H9 (cell line): ENCODE results near the gene IGF2. TPM values are rescaled to one million over a fixed set of nuclear protein-coding genes. Genes with fewer than 3 reads are reported as not detected.
A peak's percentile ranks its signal among the peaks of the same experiment; 100 is the strongest.

ENCODE experiments used
- DNase-seq: peaks from one replicate; pipeline ENCODE4 v3.0.0-alpha.2; 2017
- H2AFZ ChIP-seq: one replicate; pipeline ENCODE4 v1.6.1; 2013; ENCODE audit warnings: mild to moderate bottlenecking, low read length, control low read depth, moderate library complexity
- H2AK5ac ChIP-seq: 2 replicates; pipeline ENCODE4 v1.6.1; 2013; ENCODE audit warnings: low read length, control low read depth, mixed read lengths; ENCODE audit not compliant: insufficient read length
- H2BK120ac ChIP-seq: one replicate; pipeline ENCODE4 v1.6.1; 2013; ENCODE audit warnings: low read depth, mild to moderate bottlenecking, low read length, control low read depth, inconsistent platforms; ENCODE audit not compliant: poor library complexity, severe bottlenecking
- H2BK12ac ChIP-seq: 2 replicates; pipeline ENCODE4 v1.6.1; 2013; ENCODE audit warnings: low read length, control low read depth, mixed read lengths, low read depth; ENCODE audit not compliant: insufficient read length
- H2BK15ac ChIP-seq: 2 replicates; pipeline ENCODE4 v1.6.1; 2013; ENCODE audit warnings: low read depth, low read length, control low read depth
- H2BK20ac ChIP-seq: one replicate; pipeline ENCODE4 v1.6.1; 2013; ENCODE audit warnings: low read depth, mild to moderate bottlenecking, low read length, control low read depth, inconsistent platforms; ENCODE audit not compliant: poor library complexity, severe bottlenecking
- H2BK5ac ChIP-seq: 2 replicates; pipeline ENCODE4 v1.6.1; 2013; ENCODE audit warnings: low read length, control low read depth, mixed read lengths; ENCODE audit not compliant: insufficient read length
- H3K14ac ChIP-seq: 2 replicates; pipeline ENCODE4 v1.6.1; 2013; ENCODE audit warnings: low read length, control low read depth; ENCODE audit not compliant: insufficient read depth
- H3K18ac ChIP-seq: 2 replicates; pipeline ENCODE4 v1.6.1; 2013; ENCODE audit warnings: low read depth, mild to moderate bottlenecking, mixed read lengths, low read length, control low read depth; ENCODE audit not compliant: insufficient read length
- H3K23ac ChIP-seq: 2 replicates; pipeline ENCODE4 v1.6.1; 2013; ENCODE audit warnings: low read length, control low read depth, mixed read lengths, low read depth; ENCODE audit not compliant: insufficient read length
- H3K23me2 ChIP-seq: 2 replicates; pipeline ENCODE4 v1.6.1; 2013; ENCODE audit warnings: low read depth, mild to moderate bottlenecking, mixed read lengths, low read length, control low read depth; ENCODE audit not compliant: insufficient read length, poor library complexity, severe bottlenecking
- H3K27ac ChIP-seq: 2 replicates; pipeline ENCODE4 v1.5.1; 2013; ENCODE audit warnings: low read length, control low read depth, mixed read lengths, low read depth; ENCODE audit not compliant: insufficient read length
- H3K27me3 ChIP-seq: 2 replicates; pipeline ENCODE4 v1.6.1; 2013; ENCODE audit warnings: low read length, control low read depth, inconsistent platforms; ENCODE audit not compliant: insufficient read depth
- H3K4ac ChIP-seq: 2 replicates; pipeline ENCODE4 v1.6.1; 2013; ENCODE audit warnings: low read depth, mild to moderate bottlenecking, control low read depth, inconsistent platforms, low read length, moderate library complexity
- H3K4me1 ChIP-seq: 2 replicates; pipeline ENCODE4 v1.6.1; 2013; ENCODE audit warnings: low read length, control low read depth, inconsistent platforms; ENCODE audit not compliant: insufficient read depth
- H3K4me2 ChIP-seq: 2 replicates; pipeline ENCODE4 v1.6.1; 2013; ENCODE audit warnings: low read length, control low read depth, mixed read lengths; ENCODE audit not compliant: insufficient read length, insufficient read depth
- H3K56ac ChIP-seq: 2 replicates; pipeline ENCODE4 v1.6.1; 2013; ENCODE audit warnings: low read depth, mild to moderate bottlenecking, mixed read lengths, low read length, control low read depth; ENCODE audit not compliant: insufficient read length
- H3K79me1 ChIP-seq: 2 replicates; pipeline ENCODE4 v1.6.1; 2013; ENCODE audit warnings: low read depth, mild to moderate bottlenecking, moderate library complexity, low read length, control low read depth, inconsistent platforms; ENCODE audit not compliant: insufficient read depth, poor library complexity, severe bottlenecking
- H3K79me2 ChIP-seq: 2 replicates; pipeline ENCODE4 v1.6.1; 2013; ENCODE audit warnings: low read length, control low read depth, inconsistent platforms; ENCODE audit not compliant: insufficient read depth
- H3K9ac ChIP-seq: 2 replicates; pipeline ENCODE4 v1.6.1; 2013; ENCODE audit warnings: low read length, control low read depth, mixed read lengths; ENCODE audit not compliant: insufficient read length; ENCODE audit errors: extremely low read depth
- H3K9me3 ChIP-seq: one replicate; pipeline ENCODE4 v1.6.1; 2013; ENCODE audit warnings: low read depth, low read length, inconsistent platforms; ENCODE audit not compliant: control insufficient read depth
- H3T11ph ChIP-seq: one replicate; pipeline ENCODE4 v1.6.1; 2013; ENCODE audit warnings: mild to moderate bottlenecking, low read length, control low read depth, inconsistent platforms
- H4K20me1 ChIP-seq: one replicate; pipeline ENCODE4 v1.6.1; 2013; ENCODE audit not compliant: control insufficient read depth, insufficient read length, insufficient read depth
- H4K5ac ChIP-seq: 2 replicates; pipeline ENCODE4 v1.6.1; 2013; ENCODE audit warnings: low read depth, mild to moderate bottlenecking, mixed read lengths, low read length, control low read depth; ENCODE audit not compliant: insufficient read length
- H4K8ac ChIP-seq: replicated peaks from 2 replicates; pipeline ENCODE4 v1.6.1; 2013; ENCODE audit warnings: low read length, control low read depth, mixed read lengths, low read depth; ENCODE audit not compliant: insufficient read length
- H4K91ac ChIP-seq: 2 replicates; pipeline ENCODE4 v1.6.1; 2013; ENCODE audit warnings: low read depth, mild to moderate bottlenecking, moderate library complexity, mixed read lengths, low read length, control low read depth; ENCODE audit not compliant: insufficient read length
- H3K27ac Mint-ChIP-seq, 3 experiments: 2 replicates in 2 of 3; 3 replicates in 1 of 3; pipeline ENCODE4 v1.8.0; 2020 to 2021; ENCODE audit warnings: mixed read lengths in 3 of 3, mild to moderate bottlenecking in 1 of 3, moderate library complexity in 1 of 3
- H3K27me3 Mint-ChIP-seq: 2 replicates; pipeline ENCODE4 v1.8.0; 2021; ENCODE audit warnings: low read depth, mild to moderate bottlenecking, moderate library complexity, mixed read lengths
- H3K36me3 Mint-ChIP-seq, 3 experiments: 2 replicates in 2 of 3; 3 replicates in 1 of 3; pipeline ENCODE4 v1.8.0; 2020 to 2021; ENCODE audit warnings: low read depth in 3 of 3, mixed read lengths in 3 of 3; ENCODE audit not compliant: insufficient read depth in 1 of 3
- H3K4me1 Mint-ChIP-seq, 2 experiments: 2 replicates each; pipeline ENCODE4 v1.8.0; 2020; ENCODE audit warnings: mixed read lengths in 2 of 2
- H3K4me3 Mint-ChIP-seq, 2 experiments: 2 replicates in 1 of 2; 3 replicates in 1 of 2; pipeline ENCODE4 v1.8.0; 2020 to 2021; ENCODE audit warnings: mild to moderate bottlenecking in 2 of 2, mixed read lengths in 2 of 2, moderate library complexity in 1 of 2
- H3K9me3 Mint-ChIP-seq, 2 experiments: 2 replicates in 1 of 2; 3 replicates in 1 of 2; pipeline ENCODE4 v1.8.0; 2020; ENCODE audit warnings: mild to moderate bottlenecking in 2 of 2, mixed read lengths in 2 of 2, moderate library complexity in 1 of 2
- CTCF ChIP-seq: fragments of 200-600 bp; sonication (generic); conservative IDR thresholded peaks from 3 replicates; pipeline ENCODE4 v1.8.0; 2021; ENCODE audit warnings: antibody characterized with exemption, mild to moderate bottlenecking
- WGBS: extraction: QIAGEN DNeasy Blood & Tissue Kit; methylation state at CpG from one replicate; pipeline ENCODE4 v1.1.7; 2013; ENCODE audit warnings: missing lambda C conversion rate, low lambda C conversion rate, mixed read lengths; ENCODE audit not compliant: insufficient read length; ENCODE audit errors: extremely low coverage; 5-methylcytosine and 5-hydroxymethylcytosine counted together
- total RNA-seq: library from RNA; stranded (reverse); gene quantifications from 2 replicates; pipeline ENCODE4 v1.2.1, GENCODE V29; 2021

IGF2 gene
- total RNA-seq, 1 experiment from 2014 or later = 2.8 TPM

- no peak overlapping the region for H2BK20ac ChIP-seq
- no peak overlapping the region for H3K4ac ChIP-seq
- peak; percentile 31 for DNase-seq
- peaks cover 10 to 21% of the 10 kb centered on the region in 2 experiments for H3K4me1 Mint-ChIP-seq
- no peak overlapping the region for H3K27ac ChIP-seq
- H4K91ac ChIP-seq = no peak overlapping the region
- H3K4me1 ChIP-seq = no peaks in the 10 kb centered on the region
- H2AK5ac ChIP-seq = no peak overlapping the region
- H3K23me2 ChIP-seq = no peaks in the 10 kb centered on the region
- no peak overlapping the region for H2BK15ac ChIP-seq
- H3K9ac ChIP-seq = no peak overlapping the region
- H3K27ac Mint-ChIP-seq = 0 out of 7 replicates have a peak overlapping the region, but pooled peaks of 1 of the 3 experiments have one; percentile 86
- no peak overlapping the region for H4K8ac ChIP-seq
- H3K79me2 ChIP-seq = no peaks in the 10 kb centered on the region
- peaks cover 31% of the 10 kb centered on the region for H3K27me3 Mint-ChIP-seq
- no peak overlapping the region for H3K4me3 Mint-ChIP-seq
- no CpG with 5 or more reads among the region's 10 CpGs for WGBS
- H3K23ac ChIP-seq = no peak overlapping the region
- no peak overlapping the region for H2BK120ac ChIP-seq
- H3K27me3 ChIP-seq = no peaks in the 10 kb centered on the region
- no peak for TF ChIP-seq CTCF
- no peak overlapping the region for H2BK5ac ChIP-seq
- H3K4me2 ChIP-seq = no peak overlapping the region
- no peak overlapping the region for H4K5ac ChIP-seq
- peaks cover 0 to 4% (median 0%) of the 10 kb centered on the region in 3 experiments; a peak in 3 of 7 replicates for H3K36me3 Mint-ChIP-seq
- H3K79me1 ChIP-seq = no peaks in the 10 kb centered on the region
- no peaks in the 10 kb centered on the region for H3K9me3 ChIP-seq
- no peaks in the 10 kb centered on the region for H4K20me1 ChIP-seq
- no peak overlapping the region for H2BK12ac ChIP-seq
- no peak overlapping the region for H3T11ph ChIP-seq
- H3K9me3 Mint-ChIP-seq = no peaks in the 10 kb centered on the region; a peak in 1 of 5 replicates
- no peak overlapping the region for H3K18ac ChIP-seq
- no peak overlapping the region; the same call in 1 of the 2 replicates for H3K14ac ChIP-seq
- H2AFZ ChIP-seq = no peak overlapping the region
- no peak overlapping the region for H3K56ac ChIP-seq
Observed at GRCh38 chr11:2092956-2093412, 46.2 kb downstream of the IGF2 start.
